Mononuclear cell (primary cell): ENCODE results near the gene SLC16A13. TPM values are rescaled to one million over a fixed set of nuclear protein-coding genes. Genes with fewer than 3 reads are reported as not detected.

Experiments used
- H3K27me3 ChIP-seq: 2 replicates; pipeline ENCODE4 v1.6.0; 2011; ENCODE audit warnings: low read length, control low read depth; ENCODE audit not compliant: insufficient read depth
- H3K4me1 ChIP-seq: 2 replicates; pipeline ENCODE4 v1.5.1; 2011; ENCODE audit warnings: mild to moderate bottlenecking, low read length, control low read depth; ENCODE audit not compliant: insufficient read depth
- H3K4me3 ChIP-seq: 2 replicates; pipeline ENCODE4 v1.5.1; 2011; ENCODE audit warnings: mild to moderate bottlenecking, low read length, moderate library complexity
- H3K9me3 ChIP-seq: 2 replicates; pipeline ENCODE4 v1.5.1; 2011; ENCODE audit warnings: low read depth, mild to moderate bottlenecking, control low read depth, low read length
- total RNA-seq: library from RNA; depleted of rRNA; stranded (reverse); fragments of >200 nt; gene quantifications from one replicate; pipeline ENCODE4 v1.2.3, GENCODE V29; 2012

Gene SLC16A13
- total RNA-seq, 1 donor: 0.42 TPM

DNA sequence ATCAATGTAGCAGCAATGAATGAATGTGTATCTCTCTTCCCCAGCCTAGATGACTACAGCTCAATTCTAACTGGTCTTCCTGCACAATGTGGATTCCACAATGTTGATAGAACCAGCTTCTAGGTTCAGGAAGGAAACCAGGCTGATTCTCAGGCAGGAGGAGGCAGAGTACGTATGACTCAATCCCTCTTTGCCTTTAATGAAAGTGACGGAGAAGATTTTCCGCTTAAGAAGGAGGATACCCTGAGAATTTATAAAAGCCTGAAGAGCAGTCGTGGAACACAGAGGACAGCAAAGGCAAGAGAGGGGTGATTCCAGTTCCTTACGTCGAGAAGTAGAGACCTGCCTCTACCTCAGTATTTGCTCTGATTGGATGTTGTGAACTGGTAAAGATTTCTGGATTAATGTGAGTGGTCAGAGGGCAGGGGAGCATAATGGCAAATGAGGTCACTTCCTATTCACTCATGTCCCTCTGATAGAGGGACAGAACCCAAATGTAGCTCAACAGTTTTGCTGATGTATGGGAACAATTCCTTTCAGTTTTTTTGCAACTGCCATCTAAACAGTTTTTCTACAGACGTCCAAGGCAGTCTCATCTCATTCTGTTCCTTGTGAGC lies 23.1 kb downstream of the SLC16A13 start:
- Histone ChIP-seq H3K4me3 (no peak overlapping the region), H3K27me3 (no peaks in the 10 kb centered on the region), H3K4me1 (peaks cover 8% of the 10 kb centered on the region), H3K9me3 (no peaks in the 10 kb centered on the region)

DNA sequence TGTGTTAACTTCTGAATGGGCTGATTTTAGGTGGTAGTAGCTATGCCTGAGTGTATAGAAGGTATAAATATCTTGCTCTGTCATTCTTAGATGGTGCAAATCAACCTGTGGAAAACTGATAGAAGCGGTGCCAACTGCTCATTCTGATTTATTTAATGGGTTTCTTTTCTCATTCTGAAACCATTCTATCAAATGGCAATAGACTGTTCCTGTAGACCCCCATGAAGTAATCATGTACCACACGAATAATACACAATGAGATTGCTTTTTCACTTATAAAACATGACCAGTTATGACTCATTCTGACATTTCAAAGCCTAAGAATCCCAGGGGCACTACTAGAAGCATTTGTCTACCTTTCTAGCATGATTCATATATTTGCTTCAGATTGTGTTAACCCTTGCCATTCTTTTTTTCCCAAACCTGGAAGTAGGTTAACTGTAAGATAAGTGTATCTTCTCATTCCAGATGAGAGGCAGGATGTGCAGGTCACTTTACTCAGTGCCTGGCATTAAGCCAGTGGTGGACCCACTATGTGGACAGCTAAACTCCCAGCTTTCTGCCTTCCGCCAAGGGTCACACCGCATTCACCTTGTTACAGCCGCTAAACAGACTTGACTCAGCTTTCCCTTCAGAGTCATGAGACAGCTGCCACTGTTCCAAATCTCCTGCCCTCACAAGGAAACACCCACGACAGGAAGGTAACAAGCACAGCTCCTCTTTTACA lies 24.5 kb downstream of the SLC16A13 start:
- no peaks in the 10 kb centered on the region for H3K27me3 ChIP-seq
- no peaks in the 10 kb centered on the region for H3K4me1 ChIP-seq
- no peaks in the 10 kb centered on the region for H3K9me3 ChIP-seq
- H3K4me3 ChIP-seq: no peak overlapping the region

DNA sequence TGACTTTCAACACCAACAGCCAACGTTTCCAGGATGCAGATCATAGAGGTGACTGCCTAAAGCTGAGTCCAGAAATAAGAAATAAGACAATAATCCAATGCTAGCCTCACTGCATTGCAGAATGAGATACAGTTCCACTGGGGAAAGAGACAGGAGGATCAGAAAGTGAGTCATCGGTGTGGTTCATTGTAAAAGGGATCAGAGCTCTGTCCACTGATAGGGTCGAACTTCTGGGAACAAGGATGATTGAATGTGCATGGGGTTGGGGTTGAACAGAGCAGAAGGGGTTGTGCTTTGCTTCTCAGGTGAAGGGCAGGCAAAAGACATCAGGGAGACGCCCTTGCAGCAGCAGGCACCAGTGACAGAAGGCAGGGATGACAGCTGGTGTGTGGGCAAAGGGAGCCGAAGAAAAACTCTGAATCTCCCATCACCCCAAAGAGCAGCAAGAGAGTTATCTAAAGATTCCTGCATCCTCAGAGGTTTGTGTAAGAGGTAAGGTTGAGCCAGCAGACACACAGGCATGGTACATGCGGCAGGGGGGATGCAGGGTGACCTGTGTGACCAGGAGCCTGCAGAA lies 27.8 kb downstream of the SLC16A13 start:
- no peaks in the 10 kb centered on the region for H3K9me3 ChIP-seq
- no peak overlapping the region for H3K4me3 ChIP-seq
- no peaks in the 10 kb centered on the region for H3K4me1 ChIP-seq
- H3K27me3 ChIP-seq: no peaks in the 10 kb centered on the region

DNA sequence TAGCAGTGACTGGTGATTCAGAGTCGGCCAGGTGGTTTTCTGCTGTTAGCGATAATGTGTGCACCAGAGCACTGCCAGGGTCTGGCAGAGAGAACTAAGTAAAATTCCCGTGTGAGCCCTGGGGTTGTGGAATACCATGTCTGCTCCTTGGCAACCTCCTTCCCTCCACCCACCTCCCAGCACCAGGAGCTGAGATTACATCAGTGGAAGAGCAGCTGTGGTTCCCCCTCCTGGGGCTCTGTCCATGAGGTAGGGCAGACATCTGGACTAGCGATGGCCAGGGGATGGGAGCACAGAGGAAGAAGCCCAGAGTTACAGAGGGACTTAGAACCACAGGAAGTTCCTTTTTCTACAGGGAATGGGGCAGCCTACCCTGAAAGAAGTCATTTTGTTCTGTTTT lies 28.4 kb downstream of the SLC16A13 start:
- Histone ChIP-seq H3K4me1 (no peaks in the 10 kb centered on the region), H3K27me3 (no peaks in the 10 kb centered on the region), H3K9me3 (no peaks in the 10 kb centered on the region), H3K4me3 (no peak overlapping the region)

DNA sequence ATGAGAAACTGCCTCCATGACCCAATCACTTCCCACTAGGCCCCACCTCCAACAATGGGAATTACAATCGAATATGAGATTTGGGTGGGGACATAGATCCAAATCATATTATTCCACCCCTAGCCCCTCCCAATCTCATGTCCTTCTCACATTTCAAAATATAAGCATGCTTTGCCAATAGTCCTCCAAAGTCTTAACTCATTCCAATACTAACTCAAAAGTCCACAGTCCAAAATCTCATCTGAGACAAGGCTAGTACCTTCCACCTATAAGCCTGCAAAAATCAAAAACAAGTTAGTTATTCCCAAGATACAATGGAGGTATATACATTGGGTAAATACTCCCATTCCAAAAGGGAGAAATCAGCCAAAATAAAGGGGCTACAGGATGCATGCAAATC lies 31.4 kb downstream of the SLC16A13 start:
- Histone ChIP-seq H3K9me3 (no peaks in the 10 kb centered on the region), H3K4me3 (no peak overlapping the region), H3K27me3 (no peaks in the 10 kb centered on the region), H3K4me1 (peaks cover 4% of the 10 kb centered on the region)

DNA sequence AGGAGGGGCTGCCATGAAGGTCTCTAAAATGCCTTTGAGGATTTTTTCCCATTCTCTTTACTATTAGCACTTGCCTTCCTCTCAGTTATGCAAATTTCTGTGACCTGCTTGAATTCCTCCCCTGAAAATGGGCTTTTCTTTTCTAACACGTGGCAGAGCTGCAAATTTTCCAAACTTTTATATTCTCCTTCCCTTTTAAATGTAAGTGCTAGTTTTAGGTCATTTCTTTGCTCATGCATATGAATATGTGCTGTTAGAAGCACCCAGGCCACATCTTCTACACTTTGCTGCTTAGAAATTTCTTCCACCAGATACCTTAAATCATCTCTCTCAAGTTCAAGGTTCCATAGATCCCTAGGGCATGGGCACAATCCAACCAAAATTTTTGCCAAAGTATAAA lies 32.5 kb downstream of the SLC16A13 start:
- Histone ChIP-seq H3K4me1 (peaks cover 4% of the 10 kb centered on the region), H3K4me3 (no peak overlapping the region), H3K27me3 (no peaks in the 10 kb centered on the region), H3K9me3 (no peaks in the 10 kb centered on the region)

DNA sequence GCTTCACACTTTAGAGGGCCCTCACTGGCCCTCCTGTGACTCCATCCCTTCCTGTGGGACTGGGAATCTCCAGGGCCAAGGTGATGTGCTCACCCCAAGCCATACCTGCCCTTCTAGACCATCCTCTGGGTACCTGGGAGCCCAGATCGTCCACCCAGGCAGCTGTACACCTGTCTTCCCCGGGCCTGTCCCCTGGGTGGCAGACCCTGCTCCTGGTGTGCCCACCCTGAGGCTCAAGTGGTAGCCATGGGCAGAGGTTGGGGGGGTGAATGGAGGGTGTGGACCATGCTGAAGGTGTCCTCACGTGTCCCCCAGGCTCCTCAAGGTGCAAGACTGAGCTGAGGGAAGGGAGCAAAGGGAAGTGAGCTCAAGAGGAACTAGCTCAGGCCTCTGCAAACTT lies 34.9 kb downstream of the SLC16A13 start:
- Histone ChIP-seq H3K9me3 (no peaks in the 10 kb centered on the region), H3K4me1 (peaks cover 4% of the 10 kb centered on the region), H3K4me3 (no peak overlapping the region), H3K27me3 (no peaks in the 10 kb centered on the region)

DNA sequence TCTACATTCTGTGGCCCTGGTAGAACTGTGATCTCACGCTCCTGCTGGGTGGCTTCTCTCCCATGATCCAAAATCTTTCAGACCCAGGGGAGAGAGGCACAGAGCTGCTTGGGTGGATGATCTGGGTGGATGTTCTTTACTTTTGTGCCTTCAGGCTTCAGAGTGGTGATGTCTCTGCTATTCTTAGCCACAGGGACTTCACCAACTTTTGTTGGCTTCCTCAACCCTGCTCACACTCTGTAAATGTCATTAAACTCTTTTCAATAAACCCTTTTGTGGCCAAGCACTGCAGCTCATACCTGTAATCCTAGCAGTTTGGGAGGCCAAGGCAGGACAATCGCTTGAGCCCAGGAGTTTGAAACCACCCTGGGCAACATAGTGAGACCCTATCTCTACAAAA lies 36.6 kb downstream of the SLC16A13 start:
- H3K4me3 ChIP-seq: no peak overlapping the region
- H3K27me3 ChIP-seq: no peaks in the 10 kb centered on the region
- H3K9me3 ChIP-seq: no peaks in the 10 kb centered on the region
- H3K4me1 ChIP-seq: peaks cover 4% of the 10 kb centered on the region

DNA sequence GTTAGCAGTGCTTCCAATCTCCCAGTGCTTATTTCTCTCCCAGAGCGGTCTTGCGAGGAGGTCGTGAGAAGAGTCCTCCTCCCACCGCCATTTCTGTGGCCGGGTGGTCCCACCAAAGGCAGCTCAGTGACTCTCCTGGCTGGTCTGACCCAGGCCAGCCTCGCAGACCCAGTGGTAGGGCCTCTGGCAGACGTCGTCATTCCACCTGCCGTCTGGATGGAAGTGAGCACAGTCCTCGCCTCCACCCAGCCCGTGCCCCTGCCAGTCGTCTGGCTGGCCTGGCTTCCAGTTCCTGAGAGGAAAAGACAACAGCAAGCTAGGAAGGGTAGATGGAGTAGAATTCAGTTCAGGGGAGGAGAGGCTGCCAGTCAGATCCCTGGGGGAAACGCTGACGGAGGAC lies 39.1 kb downstream of the SLC16A13 start:
- Histone ChIP-seq H3K9me3 (no peaks in the 10 kb centered on the region), H3K4me1 (peaks cover 11% of the 10 kb centered on the region), H3K27me3 (no peaks in the 10 kb centered on the region), H3K4me3 (no peak overlapping the region)

DNA sequence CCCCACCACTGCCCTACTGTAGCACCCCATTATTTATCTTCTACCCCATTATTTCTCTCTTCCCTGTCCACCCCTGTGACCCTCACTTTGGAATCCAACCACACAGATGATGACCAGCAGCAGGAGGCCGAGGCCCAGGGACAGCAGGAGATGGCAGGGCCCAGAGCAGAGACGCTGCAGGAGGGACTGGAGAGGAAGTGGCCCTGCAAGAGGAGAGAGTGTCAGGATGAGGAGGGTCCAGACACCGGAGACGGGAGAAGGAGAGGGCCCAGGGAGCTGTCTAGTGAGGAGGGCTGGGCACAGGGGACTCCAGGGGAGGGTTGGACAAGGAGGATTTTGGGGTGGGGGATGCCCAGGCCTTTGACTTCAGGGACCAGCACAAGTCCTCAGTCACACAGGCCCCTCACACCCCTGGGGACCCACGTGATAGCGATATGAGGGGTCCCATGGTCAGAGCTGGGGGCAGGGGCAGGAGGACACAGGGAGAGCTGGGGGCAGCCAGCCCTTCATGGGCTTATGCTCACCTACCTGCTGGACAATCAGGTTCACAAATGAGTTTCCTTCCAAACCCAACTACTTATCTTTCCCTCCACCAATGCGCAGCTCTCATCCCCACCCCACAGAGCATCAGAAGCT lies 42.2 kb downstream of the SLC16A13 start:
- no peak overlapping the region for H3K4me3 ChIP-seq
- peaks cover 28% of the 10 kb centered on the region for H3K4me1 ChIP-seq
- H3K27me3 ChIP-seq: no peaks in the 10 kb centered on the region
- H3K9me3 ChIP-seq: no peaks in the 10 kb centered on the region

DNA sequence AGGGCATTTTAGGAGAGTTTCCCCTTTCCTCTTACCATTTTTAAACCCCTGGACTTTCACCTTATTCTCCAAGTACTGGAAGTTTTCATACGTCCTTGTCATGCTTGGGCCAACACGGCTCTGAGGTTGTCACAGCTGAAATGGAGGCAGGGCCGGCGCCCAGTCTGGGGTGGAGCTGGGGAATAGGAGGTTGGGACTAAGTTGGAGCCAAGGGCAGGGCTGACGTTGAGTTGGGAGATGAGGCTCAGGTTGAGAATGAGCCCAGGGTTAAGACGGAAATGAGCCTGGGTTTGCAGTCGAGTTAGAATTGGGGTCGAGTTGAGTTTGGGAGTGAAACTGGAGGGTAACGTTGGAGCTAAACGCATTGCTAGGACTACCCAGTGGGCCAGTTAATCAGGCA lies 42.9 kb downstream of the SLC16A13 start:
- H3K27me3 ChIP-seq: no peaks in the 10 kb centered on the region
- H3K4me1 ChIP-seq: peaks cover 33% of the 10 kb centered on the region
- no peak overlapping the region for H3K4me3 ChIP-seq
- H3K9me3 ChIP-seq: no peaks in the 10 kb centered on the region

DNA sequence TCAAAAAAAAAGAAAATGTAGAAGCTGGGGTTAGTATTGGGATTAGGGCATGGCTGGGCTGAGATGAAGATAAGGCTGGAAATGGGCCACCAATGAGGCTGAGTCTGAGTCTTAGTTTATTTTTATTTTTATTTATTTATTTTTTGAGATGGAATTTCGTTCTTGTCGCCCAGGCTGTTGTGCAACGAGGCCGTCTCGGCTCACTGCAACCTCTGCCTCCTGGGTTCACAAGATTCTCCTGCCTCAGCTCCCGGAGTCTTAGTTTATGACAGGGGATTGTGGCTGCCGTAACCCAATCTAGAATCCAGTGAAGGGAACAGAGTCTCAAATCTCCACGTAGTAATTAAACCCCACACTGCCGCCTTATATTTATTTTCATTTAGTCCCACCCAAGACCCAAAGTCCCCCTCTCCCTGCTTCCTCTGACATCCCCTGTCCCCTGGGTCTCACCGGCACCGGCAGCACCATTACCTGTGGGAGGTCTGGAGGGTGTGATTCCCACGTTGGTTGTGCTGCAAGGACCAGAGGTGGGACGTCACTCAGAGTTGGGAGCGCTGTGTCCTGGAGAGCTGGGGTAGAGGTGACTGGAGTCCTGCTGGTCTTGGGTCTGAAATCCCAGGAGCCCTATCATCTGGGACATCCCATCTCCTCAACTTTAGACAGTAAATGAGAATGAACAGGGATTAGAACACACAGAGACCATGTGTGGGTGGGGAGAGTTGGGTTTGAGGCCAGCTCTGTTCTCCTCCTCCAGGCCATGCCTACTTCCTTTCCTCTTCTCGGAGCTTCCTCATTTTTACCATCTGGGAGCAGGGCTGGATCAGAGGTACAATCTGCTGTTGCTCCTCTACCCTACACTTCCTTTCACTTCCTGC lies 44.0 kb downstream of the SLC16A13 start, which contains the start of gene CLEC10A:
TSS of gene CLEC10A (minus strand) at position 671 of the 875 bp plus-strand sequence. CDS start 1,439 bp downstream, outside the sequence.
- Histone ChIP-seq H3K9me3 (no peaks in the 10 kb centered on the region), H3K4me1 (peaks cover 44% of the 10 kb centered on the region), H3K27me3 (no peaks in the 10 kb centered on the region), H3K4me3 (peak within 1 kb of the TSS; percentile 15)

DNA sequence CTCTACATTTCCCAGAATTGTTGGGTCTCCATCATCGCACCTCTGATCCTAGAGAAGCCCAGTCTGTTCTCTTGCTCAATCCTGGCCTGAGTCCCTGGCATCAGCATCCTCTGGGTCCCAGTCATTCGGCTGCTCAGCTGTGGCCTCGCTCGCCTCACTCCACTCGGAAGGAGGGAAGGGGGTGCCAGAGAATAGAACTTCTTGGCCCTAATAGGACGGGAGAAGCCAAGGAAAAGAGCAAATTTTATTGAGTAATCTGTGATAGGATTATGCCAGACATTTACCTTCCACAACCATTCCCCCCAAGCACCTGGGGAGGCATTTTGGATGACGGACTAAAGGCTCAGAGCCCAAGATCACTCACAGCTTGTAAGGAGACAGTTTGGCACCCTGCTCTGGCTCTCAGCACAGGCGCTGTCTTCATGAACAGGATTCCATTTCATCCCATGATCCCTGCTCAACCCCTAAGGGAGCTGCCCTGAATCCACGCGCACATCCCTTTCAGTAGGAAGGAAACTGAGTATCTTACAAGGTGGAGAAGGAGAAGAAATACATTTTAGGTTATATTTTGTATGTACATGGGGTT lies 44.7 kb downstream of the SLC16A13 start:
- H3K27me3 ChIP-seq: no peaks in the 10 kb centered on the region
- no peaks in the 10 kb centered on the region for H3K9me3 ChIP-seq
- no peak overlapping the region for H3K4me3 ChIP-seq
- peaks cover 44% of the 10 kb centered on the region for H3K4me1 ChIP-seq

DNA sequence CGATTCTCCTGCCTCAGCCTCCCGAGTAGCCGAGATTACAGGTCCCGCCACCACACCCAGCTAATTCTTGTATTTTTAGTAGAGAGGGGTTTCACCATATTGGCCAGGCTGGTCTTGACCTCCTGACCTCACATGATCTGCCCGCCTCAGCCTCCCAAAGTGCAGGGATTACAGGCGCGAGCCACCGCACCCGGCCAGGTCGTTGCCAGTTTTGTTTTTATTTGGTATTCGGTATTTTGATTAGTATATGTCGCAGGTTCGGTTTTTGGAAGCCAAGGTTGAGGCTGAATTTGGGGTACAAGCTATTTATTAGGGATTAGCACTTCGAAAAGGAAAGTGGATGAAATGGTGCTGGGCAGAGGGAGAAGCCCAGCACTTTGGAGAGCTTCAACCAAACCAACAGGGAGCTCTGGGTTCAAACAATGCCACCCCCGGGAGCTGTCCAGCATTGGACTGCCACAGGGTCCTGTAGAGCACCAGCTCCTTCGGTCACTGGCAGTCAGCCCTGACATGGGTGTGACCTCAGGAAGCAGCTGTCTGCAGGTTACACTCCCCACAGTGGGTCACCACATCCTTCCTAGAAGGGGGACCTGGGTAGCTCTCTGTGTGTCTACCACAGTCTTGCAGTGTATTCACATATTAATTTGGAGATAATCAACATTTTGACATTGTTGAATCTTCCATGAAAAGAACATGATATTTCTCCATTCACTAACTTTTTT lies 45.7 kb downstream of the SLC16A13 start:
- H3K4me3 ChIP-seq: no peak overlapping the region
- H3K4me1 ChIP-seq: peaks cover 44% of the 10 kb centered on the region

More for the DNA sequence above, 45.7 kb downstream of the SLC16A13 start:
- Histone ChIP-seq H3K9me3 (no peaks in the 10 kb centered on the region), H3K27me3 (no peaks in the 10 kb centered on the region)
